Bladder microvascular endothelial cell (primary cell): ENCODE measurements around the gene SIX5. TPM values are rescaled to one million over a fixed set of nuclear protein-coding genes. Genes with fewer than 3 reads are reported as not detected.

Experiments used
- total RNA-seq: library from RNA; depleted of rRNA; stranded (reverse); fragments of >200 nt; gene quantifications from 2 replicates; pipeline ENCODE4 v1.2.3, GENCODE V29; 2014

SIX5 gene
- 3.4 and 6.5 TPM in 2 replicates for total RNA-seq

GRCh38 chr19:45768984-45769782 lies at the start of gene SIX5:
SIX5 (minus strand) TSS chr19:45769252; CDS start chr19:45768844, 408 bp downstream.

GRCh38 chr19:45814851-45815480 lies 45.9 kb upstream of the SIX5 start, which contains the start of gene RSPH6A:
RSPH6A (minus strand) TSS chr19:45815308; CDS start chr19:45815176, 132 bp downstream.

GRCh38 chr19:45792470-45793177 lies 23.6 kb upstream of the SIX5 start, which contains the start of gene DMWD:
DMWD (minus strand) TSS chr19:45792845; CDS start chr19:45792756, 89 bp downstream.

GRCh38 chr19:45782162-45782691 lies 13.2 kb upstream of the SIX5 start, which contains the start of gene DMPK:
DMPK (minus strand) TSS chr19:45782490; CDS start chr19:45782352, 138 bp downstream.

GRCh38 chr19:45733160-45733810 lies 35.8 kb downstream of the SIX5 start, which contains the start of gene MEIOSIN:
MEIOSIN (plus strand) TSS chr19:45733439; CDS start chr19:45735377, 1,938 bp downstream.

GRCh38 chr19:45730368-45731288 lies 38.4 kb downstream of the SIX5 start, which contains the start of gene FBXO46:
FBXO46 (minus strand) TSS chr19:45730896; CDS start chr19:45713495, 17,401 bp downstream.

Other genes starting within 250 kb of the SIX5 start
- 4.7 and 6.3 TPM in 2 replicates for gene OPA3, start 184.4 kb downstream of the SIX5 start, total RNA-seq
- 2.3 and 4.1 TPM in 2 replicates for gene GPR4, start 167.0 kb downstream of the SIX5 start, total RNA-seq
- 16.2 and 23.0 TPM in 2 replicates for gene EML2, start 129.9 kb downstream of the SIX5 start, total RNA-seq
- gene GIPR, start 101.0 kb downstream of the SIX5 start, total RNA-seq, result not detected in 2 replicates
- 398 and 604 TPM in 2 replicates for gene SNRPD2, start 77.3 kb downstream of the SIX5 start, total RNA-seq
- gene QPCTL, start 76.6 kb downstream of the SIX5 start, total RNA-seq, result 5.0 and 5.5 TPM in 2 replicates
- 3.4 and 6.9 TPM in 2 replicates for gene FBXO46, start 38.4 kb downstream of the SIX5 start, total RNA-seq
- not detected in 2 replicates for gene MEIOSIN, start 35.8 kb downstream of the SIX5 start, total RNA-seq
- gene DMPK, start 13.2 kb upstream of the SIX5 start, total RNA-seq, result 7.9 and 25.9 TPM in 2 replicates
- gene DMWD, start 23.6 kb upstream of the SIX5 start, total RNA-seq, result 16.4 and 40.8 TPM in 2 replicates
- gene RSPH6A, start 46.1 kb upstream of the SIX5 start, total RNA-seq, result 0.13 and 0.16 TPM in 2 replicates
- 27.4 and 63.5 TPM in 2 replicates for gene SYMPK, start 93.9 kb upstream of the SIX5 start, total RNA-seq
- 0.13 TPM in 1 of 2 replicates, not detected in the other for gene FOXA3, start 95.1 kb upstream of the SIX5 start, total RNA-seq
- gene IRF2BP1, start 116.9 kb upstream of the SIX5 start, total RNA-seq, result 14.1 and 20.5 TPM in 2 replicates
- 0.49 and 1.1 TPM in 2 replicates for gene MYPOP, start 133.4 kb upstream of the SIX5 start, total RNA-seq
- not detected in 2 replicates for gene NANOS2, start 145.5 kb upstream of the SIX5 start, total RNA-seq
- gene NOVA2, start 204.6 kb upstream of the SIX5 start, total RNA-seq, result 4.7 and 12.7 TPM in 2 replicates
- gene CCDC61, start 226.2 kb upstream of the SIX5 start, total RNA-seq, result 7.1 and 8.2 TPM in 2 replicates